HG02943 (cell line): ENCODE measurements around the gene CSNK1D.

Source experiments
- ATAC-seq: cut with Tn5 transposase; IDR thresholded peaks from one replicate; pipeline ENCODE4 v1.9.1; 2021; ENCODE audit warnings: mild to moderate bottlenecking, low read depth, moderate library complexity; ENCODE audit not compliant: unreplicated experiment

The CSNK1D gene

DNA sequence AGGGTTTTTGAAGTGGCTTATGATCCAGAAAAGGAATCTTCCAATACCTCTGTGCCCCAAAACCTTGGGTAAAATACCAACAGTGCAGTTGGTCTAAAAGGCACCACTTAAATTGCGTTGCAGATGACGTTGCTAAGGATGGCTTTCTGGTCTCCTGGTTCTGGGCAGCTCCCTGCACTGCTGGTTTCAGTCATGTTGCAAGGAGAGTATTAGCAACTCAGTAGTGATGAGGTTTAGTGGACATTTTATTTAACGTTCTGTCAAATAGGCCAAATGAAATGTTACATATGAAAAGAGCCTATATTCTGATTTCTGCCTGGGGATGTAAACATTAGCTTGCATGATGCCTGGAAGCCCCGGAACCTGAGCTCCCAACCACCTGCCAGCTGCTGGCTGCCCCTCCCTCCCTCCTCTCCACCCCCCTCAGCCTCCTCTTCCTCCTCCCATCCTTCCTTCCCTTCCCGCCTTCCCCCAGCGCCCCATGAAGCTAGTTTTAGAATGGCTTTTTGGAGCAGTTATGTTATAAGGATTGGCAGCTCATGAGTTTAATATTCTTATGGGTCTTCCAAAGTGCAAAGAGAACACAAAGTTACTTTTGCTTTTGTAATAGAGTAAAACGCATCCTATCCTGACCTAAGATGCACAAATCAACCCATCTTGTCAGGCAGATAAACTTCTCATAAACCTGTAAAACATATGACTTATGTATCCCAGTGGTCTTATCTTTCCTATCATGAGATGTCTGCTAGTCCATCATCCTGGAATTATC is 23.2 kb upstream of the CSNK1D start:
- no peak for ATAC-seq

DNA sequence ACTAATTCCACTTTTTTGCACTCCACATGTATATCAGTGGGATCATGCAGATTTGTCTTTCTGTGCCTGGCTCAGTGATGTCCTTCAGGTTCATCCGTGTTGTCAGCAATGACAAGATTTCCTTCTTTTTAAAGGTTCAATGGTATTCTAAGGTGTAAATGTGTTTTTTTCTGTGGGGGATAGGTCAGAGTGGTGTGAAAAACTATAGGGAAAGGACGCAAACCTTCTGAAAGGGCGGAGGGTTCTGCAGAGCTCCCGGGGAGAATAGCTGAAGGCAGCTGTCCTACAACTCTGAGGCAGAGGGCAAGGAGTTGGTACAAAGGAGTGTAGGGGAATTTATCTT is 21.9 kb upstream of the CSNK1D start:
- ATAC-seq = no peak

DNA sequence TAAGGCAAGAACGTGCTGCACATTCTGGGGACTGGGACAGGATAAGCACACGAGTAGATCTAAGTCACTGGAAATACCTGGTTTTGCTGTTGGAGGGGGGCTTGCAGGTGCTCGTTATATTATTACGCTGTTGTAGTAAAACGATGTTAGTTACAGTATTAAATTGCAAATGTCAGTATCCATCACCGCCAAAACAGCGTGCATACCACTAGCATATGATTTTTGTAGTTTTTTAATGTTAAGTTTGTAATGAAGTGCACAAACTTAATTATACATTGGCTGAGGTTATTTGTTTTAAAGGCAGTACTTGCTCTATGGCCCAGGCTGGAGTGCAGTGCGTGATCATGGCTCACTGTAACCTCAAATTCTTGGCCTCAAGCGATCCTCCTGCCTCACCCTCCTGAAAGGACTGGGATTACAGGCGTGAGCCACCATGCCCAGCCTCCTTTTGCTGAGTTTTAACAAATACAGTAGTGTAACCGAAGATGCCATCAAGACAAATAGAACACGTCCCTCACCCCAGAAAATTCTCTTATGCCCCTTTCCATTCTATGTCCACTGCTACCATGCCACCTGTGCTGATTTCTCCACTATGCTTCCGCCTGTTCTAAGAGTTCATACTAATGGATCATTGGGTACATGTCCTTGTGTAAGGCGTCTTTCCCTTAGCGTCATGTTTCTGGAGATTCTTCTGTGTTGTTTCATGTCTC is 20.7 kb upstream of the CSNK1D start:
- ATAC-seq = no peak

- peak; percentile 94 for ATAC-seq
Observed at GRCh38 chr17:82292251-82293154, 19.0 kb upstream of the CSNK1D start.

DNA sequence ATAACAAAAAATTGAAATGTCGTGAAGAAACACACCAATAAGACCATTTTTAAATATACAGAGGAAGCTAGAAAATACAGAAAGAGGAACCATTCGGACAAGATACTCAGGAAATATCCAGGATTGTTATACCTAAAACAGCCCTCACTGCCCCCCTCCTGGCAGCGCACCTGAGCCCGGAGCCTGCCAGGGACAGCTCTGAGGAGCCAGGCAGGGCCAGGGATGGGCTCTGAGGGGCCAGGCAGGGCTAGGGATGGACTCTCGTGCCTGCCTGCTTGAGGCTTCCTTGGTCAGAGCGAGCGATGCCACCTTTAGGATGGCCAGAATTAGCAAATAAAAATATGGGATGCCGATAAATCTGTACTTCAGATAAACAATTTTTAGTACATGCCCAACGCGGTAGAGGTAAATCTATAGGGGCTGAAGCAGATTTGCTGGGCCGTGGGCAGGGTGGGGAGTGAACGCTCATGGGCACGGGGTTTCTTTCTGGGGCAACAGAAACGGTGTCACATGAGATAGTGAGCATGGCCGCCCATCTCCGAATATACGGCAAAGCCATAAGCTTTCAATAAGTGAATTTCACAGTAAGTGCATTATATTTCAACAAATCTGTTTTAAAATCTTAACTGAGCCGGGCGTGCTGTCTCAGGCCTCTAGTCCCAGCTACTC is 18.2 kb upstream of the CSNK1D start:
- ATAC-seq = no peak

GRCh38 chr17:82287868-82288801 is 14.6 kb upstream of the CSNK1D start:
- no peak for ATAC-seq

- no peak for ATAC-seq
Observed at GRCh38 chr17:82287013-82287867, 13.7 kb upstream of the CSNK1D start.

DNA sequence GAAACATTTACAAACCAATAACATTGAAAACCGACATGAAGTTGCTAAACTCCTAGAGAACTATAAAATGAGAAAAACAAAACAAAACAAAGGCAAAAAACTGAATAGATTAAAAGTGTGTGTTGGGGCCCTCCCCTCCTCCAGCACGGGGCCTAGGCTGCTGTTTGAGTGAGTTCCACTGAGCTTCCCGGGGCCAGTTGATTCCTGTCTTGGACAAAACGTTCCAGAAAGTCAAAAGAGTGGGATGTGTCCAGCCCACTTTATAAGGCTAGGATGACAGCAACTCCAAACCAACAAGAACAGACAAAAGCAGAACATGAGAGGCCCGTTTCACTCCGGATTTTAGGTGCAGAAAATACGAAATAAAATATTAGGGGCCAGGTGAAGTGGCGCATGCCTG is 11.6 kb upstream of the CSNK1D start:
- ATAC-seq = no peak

GRCh38 chr17:82283208-82283749 is 9.8 kb upstream of the CSNK1D start:
- ATAC-seq = no peak

DNA sequence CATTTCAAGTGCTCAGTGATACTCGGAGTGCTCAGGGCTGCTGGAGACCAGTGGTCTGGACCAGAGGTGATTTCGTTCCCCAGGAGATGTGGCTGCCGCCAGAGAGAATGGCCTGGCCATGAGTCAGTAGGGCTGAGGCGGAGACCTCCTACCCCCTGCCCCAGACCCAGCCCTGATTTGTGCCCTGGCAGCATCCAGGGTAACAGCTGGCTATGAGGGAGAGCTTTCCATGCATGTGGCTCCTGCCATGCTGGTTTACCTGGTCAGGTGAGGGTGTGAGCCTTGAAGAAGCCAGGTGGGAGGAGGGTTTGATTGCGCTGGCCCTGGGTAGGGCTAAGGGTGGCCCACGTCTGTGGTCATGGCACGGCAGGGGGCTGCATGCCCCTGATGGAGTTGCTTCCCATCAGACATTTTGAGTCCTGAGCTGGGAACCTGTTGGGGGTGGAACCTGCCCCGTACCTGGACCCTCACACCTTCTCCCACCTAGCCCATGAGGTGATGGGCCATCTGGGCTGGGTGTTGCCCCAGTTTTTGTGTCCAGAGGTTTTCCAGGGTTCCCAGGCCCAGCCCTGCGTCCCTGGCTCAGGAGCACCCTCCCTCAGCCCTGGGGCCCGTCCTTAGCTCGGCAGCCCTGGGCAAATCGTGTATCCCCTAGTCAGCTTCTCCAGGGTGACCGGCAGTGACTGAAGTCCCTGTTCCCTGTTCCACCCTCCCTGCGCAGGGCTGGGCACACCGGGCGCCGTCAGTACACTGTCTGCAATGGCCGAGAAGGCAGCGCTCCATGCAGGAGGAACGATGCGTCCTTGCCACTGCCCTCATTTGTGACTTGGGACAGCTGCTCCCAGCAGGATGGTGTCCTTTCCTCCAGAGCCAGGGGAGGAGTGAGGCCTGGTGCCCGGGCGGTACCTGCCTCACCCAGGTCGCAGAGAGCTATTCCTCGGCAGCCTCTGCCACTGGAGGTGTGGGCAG is 9.0 kb upstream of the CSNK1D start:
- ATAC-seq = no peak

- ATAC-seq = no peak
Observed at GRCh38 chr17:82281502-82282238, 8.2 kb upstream of the CSNK1D start.

DNA sequence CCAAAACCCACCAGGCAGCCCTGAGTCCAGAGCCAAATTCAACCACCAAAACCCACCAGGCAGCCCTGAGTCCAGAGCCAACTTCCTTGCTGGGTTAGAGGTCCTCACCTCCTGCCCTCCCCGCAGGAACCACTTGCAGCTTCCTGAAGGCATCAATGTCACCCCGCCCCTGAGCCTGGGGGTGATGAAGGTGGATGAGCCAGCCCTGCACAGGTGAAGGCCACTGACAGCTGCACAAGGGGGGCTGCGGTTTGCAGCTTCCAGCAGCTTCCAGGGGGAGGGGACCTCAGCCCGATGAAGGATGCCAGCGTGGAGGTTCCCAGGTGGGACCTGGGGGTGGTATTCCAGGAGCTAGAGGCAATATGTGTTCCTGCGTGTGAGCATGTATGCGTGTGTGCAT is 7.6 kb upstream of the CSNK1D start:
- no peak for ATAC-seq

DNA sequence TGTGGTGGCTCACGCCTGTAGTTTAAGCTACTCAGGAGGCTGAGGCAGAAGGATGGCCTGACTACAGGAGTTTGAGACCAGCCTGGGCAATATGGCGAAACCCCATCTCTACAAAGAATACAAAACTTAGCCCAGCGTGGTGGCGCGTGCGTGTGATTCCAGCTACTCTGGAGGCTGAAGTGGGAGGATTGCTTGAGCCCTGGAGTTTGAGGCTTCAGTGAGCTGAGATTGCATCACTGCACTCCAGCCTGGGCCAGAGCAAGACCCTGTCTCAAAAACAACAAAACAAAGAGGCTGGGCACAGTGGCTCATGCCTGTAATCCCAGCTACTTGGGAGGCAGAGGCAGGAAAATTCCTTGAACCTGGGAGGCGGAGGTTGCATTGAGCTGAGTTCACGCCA is 7.0 kb upstream of the CSNK1D start:
- no peak for ATAC-seq

- ATAC-seq = no peak
Observed at GRCh38 chr17:82278786-82279391, 5.4 kb upstream of the CSNK1D start.

- no peak for ATAC-seq
Observed at GRCh38 chr17:82278308-82278707, 4.8 kb upstream of the CSNK1D start.

GRCh38 chr17:82277851-82278250 is 4.4 kb upstream of the CSNK1D start:
- no peak for ATAC-seq
